Measurements from ENCODE around the gene NFIB.

- TF ChIP-seq POLR2AphosphoS5 (IDR thresholded peaks at IDR 0.05): no peak
- TF ChIP-seq CTCF (IDR thresholded peaks at IDR 0.05): no peak
- no peak for TF ChIP-seq POLR2A (IDR thresholded peaks at IDR 0.05)
- no peak for TF ChIP-seq EP300 (IDR thresholded peaks at IDR 0.05; ENCODE audit: low read depth)
Measured at GRCh38 chr9:14223081-14223480, 90.9 kb downstream of the NFIB start.
